Panc1 (cell line): ENCODE measurements around the gene IGFL3. TPM values are rescaled to one million over a fixed set of nuclear protein-coding genes. Genes with fewer than 3 reads are reported as not detected.

Source experiments
- ATAC-seq: fragments of 200-7000 bp; cut with Tn5 transposase; 2 replicates; pipeline ENCODE4 v1.9.1; 2020; ENCODE audit warnings: mild to moderate bottlenecking, moderate library complexity
- Bru-seq: library from RNA; stranded (reverse); fragments of 400-500 nt; gene quantifications from one replicate; lab custom pipeline; 2021; lab: Mats Ljungman, UMichigan
- BruChase-seq, 2 experiments: library from RNA; stranded (reverse); fragments of 400-500 nt; gene quantifications; one replicate each; lab custom pipeline; 2021; lab: Mats Ljungman, UMichigan
- BruUV-seq: library from RNA; stranded (reverse); fragments of 400-500 nt; replicated peaks from 2 replicates; lab custom pipeline; 2021; lab: Mats Ljungman, UMichigan
- CTCF ChIA-PET: fragments of 300-600 bp; sonication (Branson Sonifier 250); formaldehyde crosslinking; loops from one replicate; lab custom pipeline; 2022; ENCODE audit warnings: antibody characterized with exemption; lab: Charles Lee
- POLR2A ChIA-PET: fragments of 300-600 bp; sonication (Branson Sonifier 250); formaldehyde crosslinking; loops from one replicate; lab custom pipeline; 2022; ENCODE audit warnings: antibody characterized with exemption; lab: Charles Lee
- DNase-seq: peaks from one replicate; pipeline ENCODE4 v3.0.0-alpha.2; 2010; ENCODE audit warnings: low read depth, low spot score
- H3K27ac ChIP-seq: 2 replicates; pipeline ENCODE4 v1.5.1; 2011; ENCODE audit warnings: mild to moderate bottlenecking, low read length, inconsistent platforms
- H3K27me3 ChIP-seq: fragments of 200-500 bp; sonication (Bioruptor generic); 2 replicates; pipeline ENCODE4 v1.6.0; 2014; ENCODE audit warnings: low read length, inconsistent platforms; ENCODE audit not compliant: control insufficient read depth, insufficient read depth
- H3K36me3 ChIP-seq: fragments of 200-500 bp; sonication (Bioruptor generic); 2 replicates; pipeline ENCODE4 v1.5.1; 2014; ENCODE audit warnings: inconsistent platforms, mild to moderate bottlenecking, low read length, moderate library complexity; ENCODE audit not compliant: control insufficient read depth, insufficient read depth
- H3K4me1 ChIP-seq: 2 replicates; pipeline ENCODE4 v1.5.1; 2011; ENCODE audit warnings: inconsistent platforms, mild to moderate bottlenecking, low read length, moderate library complexity; ENCODE audit not compliant: control insufficient read depth, insufficient read depth
- H3K4me3 ChIP-seq, 2 experiments: 2 replicates each; pipeline ENCODE4 v1.5.1; 2011 to 2012; ENCODE audit warnings: low read depth in 2 of 2, low read length in 2 of 2, mild to moderate bottlenecking in 2 of 2, inconsistent platforms in 1 of 2, moderate library complexity in 1 of 2
- H3K9me3 ChIP-seq: fragments of 200-500 bp; sonication (Bioruptor generic); 2 replicates; pipeline ENCODE4 v1.5.1; 2014; ENCODE audit warnings: low read depth, mild to moderate bottlenecking, inconsistent platforms, low read length, moderate library complexity; ENCODE audit not compliant: control insufficient read depth, insufficient read depth
- POLR2AphosphoS5 ChIP-seq: IDR thresholded peaks from 2 replicates; pipeline ENCODE4 v1.6.1; 2012; ENCODE audit warnings: mild to moderate bottlenecking, low read depth, low read length, moderate library complexity
- SIN3A ChIP-seq: IDR thresholded peaks from 2 replicates; pipeline ENCODE4 v1.6.1; 2012; ENCODE audit warnings: low read depth, mild to moderate bottlenecking, low read length, moderate library complexity, borderline replicate concordance; ENCODE audit not compliant: insufficient read depth
- TCF7L2 ChIP-seq: IDR thresholded peaks from 2 replicates; pipeline ENCODE4 v1.6.1; 2011; ENCODE audit warnings: mild to moderate bottlenecking, low read depth, low read length, inconsistent platforms
- in situ Hi-C: cut with HindIII; loops from 2 replicates; pipeline ENCODE4 v1.10.0; 2016; ENCODE audit warnings: low sequenced_read_pairs, low pct_unique_long_range_greater_than_20kb
- intact Hi-C: fragments of 100-400 bp; cut with micrococcal nuclease; formaldehyde crosslinking; loops from one replicate; pipeline ENCODE4 v1.10.0; 2022; ENCODE audit not compliant: unreplicated experiment
- long read RNA-seq: library from polyadenylated mRNA; unstranded; transcript quantifications from one replicate; pipeline ENCODE4 v2.0.0, GENCODE V29; 2021; ENCODE audit not compliant: unreplicated experiment
- polyA plus RNA-seq: library from polyadenylated mRNA; unstranded; fragments of >200 nt; gene quantifications from one replicate; pipeline ENCODE4 v1.2.1, GENCODE V29; 2012; ENCODE audit warnings: missing spikeins; ENCODE audit not compliant: insufficient read length
- total RNA-seq: library from RNA; stranded (reverse); gene quantifications from one replicate; pipeline ENCODE4 v1.2.1, GENCODE V29; 2021; ENCODE audit not compliant: unreplicated experiment
- TF ChIP-seq, protein P1 (sequence below), 2 experiments: IDR thresholded peaks; 2 replicates each; pipeline ENCODE4 v1.6.1; 2011 to 2012; ENCODE audit warnings: low read depth in 2 of 2, control low read depth in 1 of 2, low read length in 1 of 2, mild to moderate bottlenecking in 1 of 2, moderate library complexity in 1 of 2; ENCODE audit not compliant: insufficient read depth in 1 of 2
- TF ChIP-seq, protein P2 (sequence below): fragments of 450-650 bp; IDR thresholded peaks from 2 replicates; pipeline ENCODE4 v1.5.1; 2017; ENCODE audit warnings: mild to moderate bottlenecking

IGFL3 gene
- total RNA-seq: not detected
- polyA plus RNA-seq: not detected
- not detected for Bru-seq, nascent RNA
- not detected for BruChase-seq, experiment 1, labeled RNA remaining after a 2-hour chase
- not detected for BruChase-seq, experiment 2, labeled RNA remaining after a 6-hour chase
- long read RNA-seq: 0 reads

DNA sequence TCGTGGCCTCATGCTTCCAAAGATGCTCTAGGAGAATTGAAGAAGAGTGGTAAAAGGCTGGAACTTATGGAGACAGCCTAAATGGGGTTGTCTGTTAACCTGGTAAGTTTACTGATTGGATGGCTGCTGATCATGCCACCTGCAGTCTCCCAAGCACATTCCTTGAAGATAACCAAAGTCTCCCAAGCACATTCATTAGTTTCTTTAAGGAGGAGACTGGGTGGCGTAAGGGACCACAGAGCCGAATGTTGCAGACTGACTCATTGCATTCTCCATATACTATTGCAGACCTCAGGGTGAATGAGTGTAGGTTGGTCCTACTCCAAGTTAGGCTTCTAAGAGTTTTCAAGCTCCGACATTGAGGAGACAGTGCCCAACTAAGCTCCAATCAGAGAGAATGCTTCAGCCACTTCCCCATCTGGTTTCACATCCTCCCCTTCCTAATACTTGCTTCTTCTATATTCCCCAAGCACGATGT lies at the start of gene IGFL3:
IGFL3 (minus strand) TSS at position 51 of the 478 bp plus-strand sequence; CDS start at position 12, 39 bp downstream.
- DNase-seq: no peak

DNA sequence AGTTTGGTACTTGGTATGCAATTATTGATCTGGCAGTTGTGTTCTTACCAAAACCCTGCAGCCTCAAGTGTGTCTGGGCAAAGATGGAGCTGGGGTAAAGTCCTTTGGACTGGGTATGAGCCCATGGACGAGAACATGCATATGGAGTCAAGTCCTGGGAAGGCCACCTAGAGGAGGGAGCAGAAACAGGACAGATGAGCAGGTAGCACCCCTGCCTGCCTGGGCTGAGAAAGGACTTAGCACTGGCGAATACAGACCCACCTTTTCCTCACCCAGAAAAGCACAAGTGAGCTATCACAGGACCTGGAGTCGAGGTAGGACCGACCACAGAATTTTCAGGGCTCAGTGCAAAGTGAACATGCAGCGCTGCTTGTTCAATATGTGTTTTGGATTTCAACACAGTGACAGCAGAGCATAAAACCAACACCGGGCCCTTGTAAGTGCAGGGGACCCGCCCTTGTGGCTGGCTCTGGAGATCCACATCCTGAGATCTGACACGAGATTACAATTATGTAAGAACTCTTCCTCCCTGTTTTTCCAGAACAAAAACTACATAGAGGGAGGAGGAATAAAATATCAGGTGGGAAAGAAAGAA lies 49.5 kb upstream of the IGFL3 start:
- DNase-seq (no peak), ATAC-seq (no peak)
- POLR2A ChIA-PET: no interaction called here
- Histone ChIP-seq H3K4me3 (no peak overlapping the region), H3K36me3 (no peaks in the 10 kb centered on the region), H3K4me1 (no peaks in the 10 kb centered on the region), H3K9me3 (no peaks in the 10 kb centered on the region), H3K27ac (no peak overlapping the region), H3K27me3 (no peaks in the 10 kb centered on the region; the same call in 1 of the 2 replicates)
- intact Hi-C loops (no loop called here), in situ Hi-C loops (no loop called here)
- BruUV-seq: no TSS peak
- CTCF ChIA-PET: no interaction called here
- TF ChIP-seq, protein P1, sequence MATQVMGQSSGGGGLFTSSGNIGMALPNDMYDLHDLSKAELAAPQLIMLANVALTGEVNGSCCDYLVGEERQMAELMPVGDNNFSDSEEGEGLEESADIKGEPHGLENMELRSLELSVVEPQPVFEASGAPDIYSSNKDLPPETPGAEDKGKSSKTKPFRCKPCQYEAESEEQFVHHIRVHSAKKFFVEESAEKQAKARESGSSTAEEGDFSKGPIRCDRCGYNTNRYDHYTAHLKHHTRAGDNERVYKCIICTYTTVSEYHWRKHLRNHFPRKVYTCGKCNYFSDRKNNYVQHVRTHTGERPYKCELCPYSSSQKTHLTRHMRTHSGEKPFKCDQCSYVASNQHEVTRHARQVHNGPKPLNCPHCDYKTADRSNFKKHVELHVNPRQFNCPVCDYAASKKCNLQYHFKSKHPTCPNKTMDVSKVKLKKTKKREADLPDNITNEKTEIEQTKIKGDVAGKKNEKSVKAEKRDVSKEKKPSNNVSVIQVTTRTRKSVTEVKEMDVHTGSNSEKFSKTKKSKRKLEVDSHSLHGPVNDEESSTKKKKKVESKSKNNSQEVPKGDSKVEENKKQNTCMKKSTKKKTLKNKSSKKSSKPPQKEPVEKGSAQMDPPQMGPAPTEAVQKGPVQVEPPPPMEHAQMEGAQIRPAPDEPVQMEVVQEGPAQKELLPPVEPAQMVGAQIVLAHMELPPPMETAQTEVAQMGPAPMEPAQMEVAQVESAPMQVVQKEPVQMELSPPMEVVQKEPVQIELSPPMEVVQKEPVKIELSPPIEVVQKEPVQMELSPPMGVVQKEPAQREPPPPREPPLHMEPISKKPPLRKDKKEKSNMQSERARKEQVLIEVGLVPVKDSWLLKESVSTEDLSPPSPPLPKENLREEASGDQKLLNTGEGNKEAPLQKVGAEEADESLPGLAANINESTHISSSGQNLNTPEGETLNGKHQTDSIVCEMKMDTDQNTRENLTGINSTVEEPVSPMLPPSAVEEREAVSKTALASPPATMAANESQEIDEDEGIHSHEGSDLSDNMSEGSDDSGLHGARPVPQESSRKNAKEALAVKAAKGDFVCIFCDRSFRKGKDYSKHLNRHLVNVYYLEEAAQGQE (IDR thresholded peaks at IDR 0.05; ENCODE audit: insufficient read depth in 1 of 2, low read depth in 2 of 2, low read length in 1 of 2): no peak
- TF ChIP-seq POLR2AphosphoS5: no peak
- TF ChIP-seq SIN3A: no peak
- TF ChIP-seq, protein P2, sequence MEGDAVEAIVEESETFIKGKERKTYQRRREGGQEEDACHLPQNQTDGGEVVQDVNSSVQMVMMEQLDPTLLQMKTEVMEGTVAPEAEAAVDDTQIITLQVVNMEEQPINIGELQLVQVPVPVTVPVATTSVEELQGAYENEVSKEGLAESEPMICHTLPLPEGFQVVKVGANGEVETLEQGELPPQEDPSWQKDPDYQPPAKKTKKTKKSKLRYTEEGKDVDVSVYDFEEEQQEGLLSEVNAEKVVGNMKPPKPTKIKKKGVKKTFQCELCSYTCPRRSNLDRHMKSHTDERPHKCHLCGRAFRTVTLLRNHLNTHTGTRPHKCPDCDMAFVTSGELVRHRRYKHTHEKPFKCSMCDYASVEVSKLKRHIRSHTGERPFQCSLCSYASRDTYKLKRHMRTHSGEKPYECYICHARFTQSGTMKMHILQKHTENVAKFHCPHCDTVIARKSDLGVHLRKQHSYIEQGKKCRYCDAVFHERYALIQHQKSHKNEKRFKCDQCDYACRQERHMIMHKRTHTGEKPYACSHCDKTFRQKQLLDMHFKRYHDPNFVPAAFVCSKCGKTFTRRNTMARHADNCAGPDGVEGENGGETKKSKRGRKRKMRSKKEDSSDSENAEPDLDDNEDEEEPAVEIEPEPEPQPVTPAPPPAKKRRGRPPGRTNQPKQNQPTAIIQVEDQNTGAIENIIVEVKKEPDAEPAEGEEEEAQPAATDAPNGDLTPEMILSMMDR: no peak
- TF ChIP-seq TCF7L2: no peak

More for the DNA sequence above, at the start of gene IGFL3:
- in situ Hi-C loops: no loop called here
- intact Hi-C loops: no loop called here
- ATAC-seq: no peak
- H3K4me3 ChIP-seq: no peak within 1 kb of the TSS
- no peaks in the 10 kb centered on the region for H3K36me3 ChIP-seq
- TF ChIP-seq, protein P1 (IDR thresholded peaks at IDR 0.05; ENCODE audit: insufficient read depth in 1 of 2, low read depth in 2 of 2, low read length in 1 of 2): no peak
- no peak for TF ChIP-seq POLR2AphosphoS5
- no peak for TF ChIP-seq TCF7L2
- TF ChIP-seq, protein P2: no peak
- no peak for TF ChIP-seq SIN3A
- BruUV-seq: no TSS peak
- POLR2A ChIA-PET: no interaction called here
- H3K27me3 ChIP-seq: peaks cover 8% of the 10 kb centered on the region; the same call in 1 of the 2 replicates
- no peaks in the 10 kb centered on the region for H3K4me1 ChIP-seq
- no peaks in the 10 kb centered on the region for H3K9me3 ChIP-seq
- no peak within 1 kb of the TSS for H3K27ac ChIP-seq
- CTCF ChIA-PET: no interaction called here
